ENCODE data around the gene SLC22A23.

SLC22A23 gene

GRCh38 chr6:3321042-3321441 is 135.8 kb downstream of the SLC22A23 start:
- DNase-seq (ENCODE audit: extremely low read depth, insufficient read length): no peak
- TF ChIP-seq CTCF (IDR thresholded peaks at IDR 0.05; ENCODE audit: insufficient read depth, low read length, poor library complexity, severe bottlenecking): no peak
- Histone ChIP-seq H3K36me3 (ENCODE audit: control insufficient read depth, insufficient read depth, low read length) (no peaks in the 10 kb centered on the region), H3K27me3 (replicated peaks; ENCODE audit: control insufficient read depth, insufficient read depth, low read length) (no peaks in the 10 kb centered on the region; the same call in 1 of the 2 replicates), H3K4me3 (replicated peaks; ENCODE audit: low read depth, low read length) (no peak overlapping the region)

GRCh38 chr6:3320238-3320811 is 136.5 kb downstream of the SLC22A23 start:
- DNase-seq (ENCODE audit: extremely low read depth, insufficient read length): no peak
- Histone ChIP-seq H3K36me3 (ENCODE audit: control insufficient read depth, insufficient read depth, low read length) (no peaks in the 10 kb centered on the region), H3K4me3 (replicated peaks; ENCODE audit: low read depth, low read length) (no peak overlapping the region), H3K27me3 (replicated peaks; ENCODE audit: control insufficient read depth, insufficient read depth, low read length) (no peaks in the 10 kb centered on the region; the same call in 1 of the 2 replicates)
- no peak for TF ChIP-seq CTCF (IDR thresholded peaks at IDR 0.05; ENCODE audit: insufficient read depth, low read length, poor library complexity, severe bottlenecking)

GRCh38 chr6:3319610-3320200 is 137.1 kb downstream of the SLC22A23 start:
- no peak for DNase-seq (ENCODE audit: extremely low read depth, insufficient read length)
- no peak for TF ChIP-seq CTCF (IDR thresholded peaks at IDR 0.05; ENCODE audit: insufficient read depth, low read length, poor library complexity, severe bottlenecking)
- no peak overlapping the region for H3K4me3 ChIP-seq (replicated peaks; ENCODE audit: low read depth, low read length)

GRCh38 chr6:3318821-3319540 is 137.9 kb downstream of the SLC22A23 start:
- Histone ChIP-seq H3K27me3 (replicated peaks; ENCODE audit: control insufficient read depth, insufficient read depth, low read length) (no peaks in the 10 kb centered on the region; the same call in 1 of the 2 replicates), H3K36me3 (ENCODE audit: control insufficient read depth, insufficient read depth, low read length) (no peaks in the 10 kb centered on the region), H3K4me3 (replicated peaks; ENCODE audit: low read depth, low read length) (no peak overlapping the region)
- DNase-seq (ENCODE audit: extremely low read depth, insufficient read length): no peak
- TF ChIP-seq CTCF (IDR thresholded peaks at IDR 0.05; ENCODE audit: insufficient read depth, low read length, poor library complexity, severe bottlenecking): no peak

More at GRCh38 chr6:3319610-3320200, 137.1 kb downstream of the SLC22A23 start:
- Histone ChIP-seq H3K27me3 (replicated peaks; ENCODE audit: control insufficient read depth, insufficient read depth, low read length) (no peaks in the 10 kb centered on the region; the same call in 1 of the 2 replicates), H3K36me3 (ENCODE audit: control insufficient read depth, insufficient read depth, low read length) (no peaks in the 10 kb centered on the region)

GRCh38 chr6:3318226-3318625 is 138.6 kb downstream of the SLC22A23 start:
- Histone ChIP-seq H3K36me3 (ENCODE audit: control insufficient read depth, insufficient read depth, low read length) (no peaks in the 10 kb centered on the region), H3K27me3 (replicated peaks; ENCODE audit: control insufficient read depth, insufficient read depth, low read length) (no peaks in the 10 kb centered on the region; the same call in 1 of the 2 replicates), H3K4me3 (replicated peaks; ENCODE audit: low read depth, low read length) (no peak overlapping the region)
- no peak for DNase-seq (ENCODE audit: extremely low read depth, insufficient read length)
- TF ChIP-seq CTCF (IDR thresholded peaks at IDR 0.05; ENCODE audit: insufficient read depth, low read length, poor library complexity, severe bottlenecking): no peak
